H4 (cell line): ENCODE data around the gene CHDH. TPM values are rescaled to one million over a fixed set of nuclear protein-coding genes. Genes with fewer than 3 reads are reported as not detected.

Experiments
- DNase-seq: peaks from one replicate; pipeline ENCODE4 v3.0.0-alpha.2; 2015; ENCODE audit warnings: low spot score
- total RNA-seq: library from RNA; depleted of rRNA; stranded (reverse); fragments of >200 nt; shearing (Covaris generic); gene quantifications from 2 replicates; pipeline ENCODE4 v1.2.3, GENCODE V29; 2014

The CHDH gene
- total RNA-seq, 1 experiment from 2014 or later = 0.02 TPM

DNA sequence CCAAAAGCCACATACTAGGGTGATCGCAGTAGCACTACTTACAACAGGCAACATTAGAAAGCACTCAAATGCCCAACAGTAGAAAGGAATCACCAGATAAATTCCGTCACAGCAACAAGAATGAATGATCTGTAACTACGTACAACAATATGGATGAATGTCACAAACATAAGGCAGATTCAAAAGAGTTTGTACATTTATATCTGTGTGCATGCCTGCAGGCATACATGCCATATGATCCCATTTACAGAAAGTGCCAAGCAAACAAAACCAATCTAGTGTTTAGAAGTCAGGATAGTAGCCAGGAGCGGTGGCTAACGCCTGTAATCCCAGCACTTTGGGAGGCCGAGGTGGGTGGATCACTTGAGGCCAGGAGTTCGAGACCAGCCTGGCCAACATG is 3.7 kb upstream of the CHDH start:
- no peak for DNase-seq

DNA sequence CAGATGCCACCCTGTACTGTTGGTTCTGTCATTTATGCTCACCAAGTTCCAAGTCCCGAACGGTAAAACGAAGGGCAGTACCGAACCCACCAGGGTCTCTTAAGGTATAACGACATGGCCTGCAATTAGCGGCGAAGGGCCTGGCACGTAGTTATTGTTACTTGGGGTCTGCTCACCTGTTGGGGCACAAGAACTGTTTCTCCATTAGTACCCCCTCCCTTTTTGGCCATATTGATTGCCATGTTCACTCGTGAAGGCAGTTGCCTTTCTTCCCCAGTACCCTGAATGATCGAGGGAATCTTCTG is 584 bp upstream of the CHDH start:
- no peak for DNase-seq

DNA sequence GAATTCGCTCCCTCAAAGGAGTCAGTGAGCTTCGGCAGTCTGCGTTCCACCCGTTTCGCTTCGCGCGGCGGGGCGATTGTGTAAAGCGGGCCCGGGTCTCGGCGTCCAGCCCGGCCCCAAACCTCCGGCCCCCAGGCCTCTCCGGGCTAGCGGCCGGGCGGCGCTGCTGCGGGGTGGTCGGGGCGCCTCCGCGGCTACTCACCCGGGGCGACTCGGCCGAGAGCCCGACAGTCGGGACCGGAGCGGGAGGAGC is 412 bp downstream of the CHDH start:
- DNase-seq = no peak

DNA sequence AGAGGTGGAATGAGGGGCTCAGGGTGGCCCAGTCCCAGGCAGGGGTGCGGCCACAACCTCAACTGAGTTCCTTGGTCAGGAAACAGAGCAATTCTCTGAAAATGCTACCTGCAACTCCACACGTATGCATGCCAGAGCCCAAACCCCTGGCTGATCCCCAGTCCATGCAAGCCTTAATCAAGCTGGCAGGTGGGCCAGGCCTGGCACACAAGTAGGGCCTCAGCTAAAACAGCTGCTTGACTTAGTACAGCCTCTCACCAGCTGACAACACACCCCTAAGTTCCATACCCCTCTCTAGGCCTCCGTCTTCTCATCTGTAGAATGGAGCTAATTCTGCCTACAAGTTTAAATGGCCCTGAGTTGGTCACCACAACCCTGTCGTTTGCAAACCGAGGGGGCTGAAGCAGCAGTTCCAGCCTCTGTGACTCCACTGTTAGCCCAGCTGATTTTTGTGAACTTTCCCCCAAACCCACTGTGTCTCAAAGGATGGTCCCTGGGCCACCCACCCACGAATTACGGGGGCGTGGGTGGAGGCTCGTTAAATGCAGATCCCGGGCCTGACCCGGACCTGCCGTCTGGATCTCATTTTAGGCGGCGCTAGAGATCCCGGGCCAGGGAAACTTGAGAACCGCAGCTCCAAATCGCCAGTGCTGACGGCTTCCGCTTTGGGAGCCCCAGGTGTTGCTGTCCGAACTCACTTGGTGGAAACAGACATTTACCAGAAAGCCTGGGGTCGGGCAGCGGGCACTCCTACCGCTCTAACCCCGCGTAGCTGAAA is 927 bp downstream of the CHDH start:
- no peak for DNase-seq

DNA sequence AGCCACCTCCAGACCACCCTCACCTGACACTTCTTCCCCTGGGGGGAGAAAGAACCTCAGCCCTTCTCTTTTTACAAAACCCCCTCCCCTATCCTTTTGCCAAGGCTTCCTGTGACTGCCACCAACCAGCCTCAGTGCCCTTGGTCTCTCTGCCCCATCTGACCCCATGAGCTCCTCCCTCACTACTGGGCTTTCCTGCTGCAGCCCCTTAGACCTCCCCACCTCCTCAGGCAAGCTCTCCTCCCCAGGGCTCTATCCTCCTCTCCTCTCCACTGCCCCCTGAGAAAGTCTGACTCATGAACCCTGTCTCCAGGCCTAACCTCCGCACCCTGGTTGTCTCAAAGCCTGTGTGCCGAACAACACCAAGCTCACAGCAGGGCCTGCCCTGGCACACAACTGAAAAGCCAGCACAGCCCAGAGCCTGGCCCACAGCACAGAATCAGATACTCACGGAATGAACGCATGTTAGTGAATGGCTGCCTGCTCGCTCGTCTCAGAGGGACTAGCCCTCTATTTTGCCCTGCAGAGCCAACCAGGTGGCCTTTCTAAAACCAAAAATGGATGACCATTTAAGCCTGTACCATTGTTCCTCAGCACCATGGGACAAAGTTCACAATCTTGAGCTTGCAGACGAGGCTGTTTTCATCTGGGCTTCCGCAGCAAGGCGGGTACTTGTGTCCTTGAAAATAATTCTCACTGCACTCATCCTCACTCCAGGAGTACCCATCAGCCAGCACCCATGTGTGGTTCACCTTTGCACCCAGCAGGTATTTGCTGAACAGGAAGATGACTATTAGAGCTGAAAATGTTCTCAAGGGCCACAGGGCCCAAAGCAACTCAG is 1.7 kb downstream of the CHDH start:
- no peak for DNase-seq

DNA sequence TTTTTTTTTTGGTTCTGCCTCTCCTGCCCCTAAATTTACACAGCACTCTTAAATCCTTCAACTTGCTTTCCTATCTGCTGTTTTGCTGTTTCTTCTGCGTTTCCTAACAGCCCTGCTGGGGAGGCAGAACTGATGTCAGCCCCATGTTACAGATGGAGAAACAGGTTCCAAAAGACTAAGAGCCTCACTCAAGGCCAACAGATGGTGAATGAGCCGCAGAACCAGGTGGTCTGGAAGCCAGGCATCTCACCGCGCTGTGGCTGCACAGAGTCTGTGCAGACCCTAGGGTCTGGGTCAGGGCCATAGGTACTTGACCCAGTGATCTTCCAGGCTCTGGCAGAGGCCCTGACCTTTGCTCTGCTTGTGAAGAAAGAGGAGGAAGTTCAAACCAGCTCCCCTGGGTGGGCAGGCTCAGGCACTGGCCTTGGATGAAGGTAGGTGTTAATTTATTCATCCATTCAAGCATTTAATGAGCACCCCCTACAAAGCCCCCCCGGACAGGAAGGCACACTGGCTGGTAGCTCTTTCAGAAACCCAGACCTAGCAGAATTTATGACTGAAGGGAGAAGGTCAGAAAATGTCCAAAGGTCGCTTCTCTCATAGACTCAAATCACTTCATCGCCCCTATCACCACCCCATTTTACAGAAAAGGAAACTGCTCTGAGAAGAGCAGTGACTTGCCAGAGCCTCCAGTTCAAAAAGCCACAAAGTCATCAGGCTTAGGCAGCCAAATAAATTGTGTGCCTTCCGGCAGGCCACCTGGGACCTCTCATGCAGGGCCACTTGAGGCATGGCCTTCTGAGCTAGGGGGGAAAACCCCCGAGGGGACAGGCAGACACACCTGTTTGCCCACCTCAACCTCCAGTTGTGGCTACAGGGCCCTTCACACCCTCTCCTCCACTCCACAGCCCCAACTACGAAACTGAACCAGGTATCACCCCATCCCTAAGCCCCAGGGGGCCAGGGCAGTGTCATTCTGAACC is 2.7 kb downstream of the CHDH start:
- no peak for DNase-seq

DNA sequence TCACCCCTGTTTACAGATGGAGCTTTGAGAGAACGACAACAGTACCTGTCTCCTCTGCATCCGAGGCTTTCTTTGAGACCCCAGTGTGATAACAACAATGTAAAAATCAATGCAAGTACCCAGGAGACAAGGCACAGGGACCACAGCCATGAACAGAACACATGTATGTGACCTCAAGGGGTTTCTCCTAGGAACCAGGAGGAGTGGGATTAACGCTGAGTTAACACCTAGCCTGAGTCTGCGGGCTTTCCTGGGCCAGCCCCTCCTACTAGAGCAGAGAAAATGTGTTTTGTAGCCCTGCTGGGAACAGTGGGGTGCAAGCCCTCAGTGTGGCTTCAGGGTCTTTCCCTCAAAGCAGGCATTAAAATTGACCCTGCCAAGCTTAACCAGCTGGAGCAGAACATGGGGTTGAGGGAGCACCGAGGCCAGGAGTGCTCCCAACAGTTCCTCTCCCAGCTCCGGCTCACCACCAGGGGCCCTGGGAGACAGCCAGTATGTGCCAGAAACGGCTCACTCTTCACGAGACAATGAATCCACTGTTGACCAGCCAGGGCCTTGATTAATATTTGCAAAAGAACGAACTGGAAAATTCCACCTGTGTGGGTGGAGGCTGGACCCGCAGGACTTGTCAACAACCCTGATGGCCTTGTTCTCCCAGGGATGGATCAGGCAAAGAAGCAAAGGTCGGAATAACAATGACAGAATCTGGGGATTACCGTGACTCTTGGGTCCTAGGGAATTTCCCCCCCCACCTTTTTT is 3.6 kb downstream of the CHDH start:
- no peak for DNase-seq

DNA sequence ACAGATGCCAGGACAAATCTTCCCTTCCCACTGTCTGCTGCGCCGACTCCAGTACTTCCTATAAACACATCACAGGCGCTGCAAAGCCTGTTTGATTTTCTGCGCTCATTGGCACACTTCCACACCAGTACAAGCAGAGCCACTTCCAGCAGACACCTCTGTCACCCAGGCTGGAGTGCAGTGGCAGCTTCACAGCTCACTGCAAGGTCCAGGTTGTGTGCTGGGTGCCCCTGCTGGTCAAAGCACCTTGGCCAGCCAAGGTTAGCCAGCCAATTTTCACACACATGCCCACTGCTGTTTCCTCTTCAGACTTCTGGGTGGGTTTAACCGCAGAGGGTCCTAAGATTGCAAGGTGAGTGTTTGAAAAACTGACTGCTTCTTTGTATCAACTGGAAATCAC is 4.9 kb downstream of the CHDH start:
- no peak for DNase-seq

DNA sequence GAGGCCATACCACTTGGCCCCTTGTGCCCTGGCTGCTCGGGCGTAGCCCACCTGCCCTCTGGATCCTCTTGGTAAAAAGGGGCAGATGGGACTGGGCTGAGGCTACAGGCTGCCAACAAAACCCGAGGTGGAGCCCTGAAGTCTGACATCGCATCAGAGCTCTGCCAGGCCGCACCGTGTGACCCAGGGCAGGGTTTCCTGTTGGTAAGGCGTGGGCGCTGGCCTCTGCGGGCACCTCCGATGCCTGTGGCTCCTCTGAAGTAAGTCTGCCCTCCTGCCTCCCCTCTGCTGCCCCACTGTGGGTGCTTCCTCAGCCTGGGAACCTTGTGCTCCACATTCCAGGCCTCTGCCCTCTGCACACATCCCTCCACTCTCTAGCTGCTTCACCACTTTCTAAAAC is 8.9 kb downstream of the CHDH start:
- DNase-seq = no peak

DNA sequence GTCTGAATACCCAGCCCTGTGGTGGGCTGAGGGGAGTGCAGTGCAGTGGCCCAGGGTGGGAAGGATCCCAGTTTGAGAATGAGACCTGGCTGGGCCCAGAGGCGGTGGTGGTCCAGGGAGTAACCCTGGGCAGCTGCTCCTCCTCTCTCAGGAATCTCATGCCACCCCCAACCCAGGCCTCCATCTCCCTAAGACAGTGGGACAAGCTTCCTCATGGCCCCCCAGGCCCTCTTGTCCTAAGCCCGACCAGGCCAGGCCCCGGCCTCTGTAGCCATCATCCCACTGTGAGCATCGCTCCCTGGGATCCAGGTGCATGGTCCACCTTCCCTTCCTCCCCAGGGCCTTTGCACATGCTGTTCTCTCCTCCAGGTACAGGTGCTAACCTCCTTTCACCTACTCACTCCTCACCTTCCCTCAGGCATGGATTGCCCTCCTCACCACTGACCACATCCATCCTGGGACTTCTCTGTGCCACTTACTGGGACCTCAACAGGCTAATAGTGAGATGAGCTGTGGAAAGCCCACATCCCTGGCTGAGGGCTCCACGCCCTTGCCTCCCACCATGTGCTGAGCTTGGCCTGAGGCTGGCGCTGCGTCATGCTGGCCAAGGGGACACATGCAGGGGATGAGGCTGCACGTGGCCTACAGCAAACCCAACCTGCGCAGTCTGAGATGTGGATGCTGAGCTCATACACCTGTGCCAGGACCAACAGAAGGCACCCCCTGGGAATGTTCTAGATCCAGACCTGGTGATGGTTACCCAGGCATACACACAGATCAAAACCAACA is 9.9 kb downstream of the CHDH start:
- DNase-seq = no peak

DNA sequence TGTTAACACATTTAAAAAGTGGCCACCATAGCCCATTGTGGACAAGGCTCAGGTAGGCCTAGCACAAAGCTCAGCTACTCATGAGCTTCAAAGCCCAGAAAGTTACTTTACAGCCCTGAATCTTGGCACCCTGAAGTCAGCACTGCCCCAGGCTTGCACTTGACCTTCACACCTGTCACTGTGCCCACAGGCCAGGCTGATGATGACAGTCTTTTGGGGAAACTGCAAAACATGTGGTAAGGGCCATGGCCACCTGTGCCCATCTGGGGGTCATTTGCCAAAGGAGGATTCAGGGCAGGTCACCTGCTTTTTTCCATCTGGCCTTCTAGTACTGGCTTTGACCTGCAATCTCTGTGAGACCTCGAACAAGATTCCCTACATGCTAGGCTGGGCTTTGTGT is 11.0 kb downstream of the CHDH start:
- no peak for DNase-seq

DNA sequence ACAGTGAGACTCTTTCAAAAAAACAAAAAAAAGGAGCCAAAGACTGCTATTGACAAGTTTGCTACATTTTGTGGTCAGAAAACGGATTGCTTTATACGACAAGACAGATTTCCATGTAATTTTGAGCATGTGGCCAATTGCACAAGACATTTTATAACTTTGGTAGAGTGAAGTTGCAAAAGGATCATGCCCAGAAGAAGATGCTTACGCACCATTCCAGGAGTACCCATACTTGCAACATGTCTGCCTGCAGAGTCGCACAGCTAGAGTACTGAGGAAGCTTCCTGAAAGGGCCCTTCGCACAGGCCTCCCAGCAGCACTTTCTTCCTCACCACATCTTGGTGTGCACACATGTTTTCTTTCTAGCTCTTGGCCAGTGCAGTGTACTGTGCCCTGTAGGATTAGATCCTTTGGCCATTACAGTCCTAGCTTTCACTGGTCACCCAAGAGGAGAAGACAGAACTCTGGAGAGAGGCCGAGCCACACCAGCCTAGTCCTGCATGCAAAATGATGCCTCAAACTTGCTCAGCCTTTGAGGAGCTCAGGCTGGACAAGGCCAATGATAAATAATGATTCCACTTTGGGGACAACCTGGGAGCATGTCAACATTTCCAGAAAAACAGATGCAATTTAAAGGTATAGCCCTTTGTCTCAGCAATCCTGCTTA is 11.7 kb downstream of the CHDH start:
- DNase-seq = no peak

DNA sequence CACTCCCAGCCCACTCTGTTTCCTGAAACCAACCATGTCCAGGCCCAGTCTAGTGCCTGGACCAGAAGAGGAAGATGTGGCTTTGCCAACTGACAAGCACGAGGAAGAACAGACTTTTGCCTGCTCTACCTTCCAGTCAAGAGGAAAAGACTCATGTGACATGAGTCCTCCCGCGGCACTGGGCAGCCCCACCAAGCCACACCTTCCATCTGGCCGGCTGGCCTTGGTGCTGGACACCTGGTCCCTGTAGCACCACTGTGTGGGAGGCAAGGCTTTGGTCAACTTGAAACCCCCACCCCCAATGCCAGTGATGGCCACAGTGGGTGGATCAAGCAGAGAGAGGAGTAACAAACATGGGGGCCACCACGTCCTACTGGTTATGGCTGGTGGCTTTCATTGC is 12.5 kb downstream of the CHDH start:
- DNase-seq = no peak

DNA sequence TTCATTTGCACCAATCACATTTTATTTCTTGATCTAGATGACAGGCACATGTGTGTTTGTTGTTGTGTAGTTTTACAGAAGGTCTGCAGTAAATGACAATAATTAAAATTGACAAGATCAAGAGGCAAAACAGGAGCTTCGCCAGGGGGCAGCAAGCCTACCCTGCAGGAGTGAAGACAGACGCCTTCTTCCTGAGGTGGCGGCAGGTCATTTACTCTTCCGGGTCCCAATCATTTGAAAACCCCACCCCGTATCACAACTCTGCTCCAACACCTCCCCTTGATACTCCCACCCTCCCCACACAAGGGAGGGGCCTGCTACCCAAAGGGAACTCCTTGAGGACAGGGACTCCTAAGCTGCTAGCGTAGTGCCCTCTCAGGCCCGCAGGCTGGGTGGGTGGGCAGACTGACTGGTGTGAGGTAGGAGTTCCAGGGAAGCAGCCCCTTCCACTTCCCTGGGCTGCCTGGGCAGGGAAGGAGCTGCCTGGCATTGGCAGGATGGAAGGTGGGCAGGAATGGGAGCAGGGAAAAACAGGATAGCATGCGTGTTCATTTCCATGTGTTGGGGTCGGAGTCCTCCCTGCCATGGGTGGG is 13.1 kb downstream of the CHDH start:
- DNase-seq = no peak

DNA sequence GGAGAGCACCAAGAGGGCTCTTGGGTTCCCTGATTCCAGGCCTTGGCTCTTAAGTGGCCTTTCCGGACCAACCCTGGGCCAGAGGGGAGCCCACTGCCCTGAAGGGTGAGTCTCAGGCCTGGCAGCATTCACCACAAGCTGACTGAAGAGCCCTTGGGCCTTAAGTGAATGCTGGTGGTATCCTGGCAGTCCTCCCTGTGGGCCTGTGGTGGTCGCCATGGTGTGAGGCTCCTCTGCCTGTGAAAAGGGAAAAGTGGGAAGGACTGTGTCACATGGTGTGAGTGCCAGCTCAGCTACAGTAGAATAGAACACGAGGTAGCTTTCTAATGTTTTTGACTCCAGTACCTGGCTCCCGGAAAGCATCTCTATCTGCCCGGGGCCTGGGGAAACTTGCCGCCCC is 15.3 kb downstream of the CHDH start:
- DNase-seq = no peak

DNA sequence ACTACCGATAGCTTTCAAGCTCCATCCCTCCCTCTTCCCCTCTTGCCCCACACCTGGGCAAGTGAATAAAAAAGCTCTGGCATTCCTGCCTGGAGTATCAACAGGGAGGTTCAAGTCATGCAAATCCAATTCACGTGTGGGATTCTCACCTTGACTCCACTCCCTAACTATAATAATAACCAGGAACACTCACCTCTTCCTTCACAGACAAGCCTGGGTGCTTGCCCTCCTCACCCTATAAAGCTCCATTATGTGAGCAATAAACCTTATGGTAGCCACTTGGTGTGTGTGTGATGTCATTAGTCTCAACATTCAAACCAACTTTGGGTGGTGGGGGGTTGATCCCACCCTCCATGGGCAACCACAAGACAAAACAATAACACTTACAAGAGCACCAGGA is 16.6 kb downstream of the CHDH start:
- DNase-seq = no peak

DNA sequence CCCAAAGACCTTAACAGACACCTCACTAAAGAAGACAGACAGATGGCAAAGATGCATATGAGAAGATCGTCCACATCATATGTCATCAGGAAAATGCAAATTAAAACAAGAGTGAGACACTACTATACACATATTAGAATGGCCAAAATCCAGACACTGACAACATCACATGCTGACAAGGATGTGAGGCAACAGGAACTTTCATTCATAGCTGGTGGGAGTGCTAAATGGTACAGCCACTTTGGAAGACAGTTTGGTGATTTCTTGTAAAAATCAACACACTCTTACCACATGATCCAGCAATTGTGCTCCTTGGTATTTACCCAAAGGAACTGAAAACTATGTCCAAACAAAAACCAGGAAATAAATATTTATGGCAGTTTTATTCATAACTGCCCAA is 17.6 kb downstream of the CHDH start:
- DNase-seq = no peak

DNA sequence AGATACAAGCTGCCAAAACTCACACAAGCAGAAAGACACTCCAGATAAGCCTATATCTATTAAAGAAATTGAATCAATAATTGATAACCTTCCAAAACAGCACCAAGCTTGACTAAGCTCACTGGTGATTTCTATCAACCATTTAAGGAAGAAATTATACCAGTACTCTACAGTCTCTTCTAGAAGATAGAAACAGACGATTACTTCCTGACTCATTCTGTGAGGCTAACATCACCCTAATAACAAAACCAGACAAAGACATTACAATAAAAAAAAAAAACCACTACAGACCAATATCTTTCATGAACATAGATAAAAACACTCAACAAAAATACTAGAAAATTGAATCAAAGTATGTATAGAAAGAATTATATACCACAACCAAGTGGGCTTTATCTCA is 20.2 kb downstream of the CHDH start:
- DNase-seq = no peak

DNA sequence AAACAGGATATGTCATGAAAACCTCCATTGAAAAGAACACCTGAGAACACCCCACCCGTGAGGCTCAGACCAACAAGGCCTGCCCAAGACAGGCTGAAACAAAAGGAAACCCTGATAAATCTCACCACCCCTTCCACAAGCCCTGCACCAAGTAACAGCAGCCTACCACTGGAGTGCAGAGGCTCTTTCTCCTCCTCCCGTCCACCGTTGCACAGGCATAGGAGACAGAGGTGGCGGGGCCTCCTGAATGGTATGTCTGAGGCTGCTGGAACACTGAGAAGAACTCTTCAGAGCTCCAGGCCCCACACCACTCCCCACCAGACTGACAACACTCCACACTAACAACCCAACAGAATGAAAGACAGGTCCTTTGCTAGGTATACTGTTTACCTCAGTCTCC is 21.4 kb downstream of the CHDH start:
- DNase-seq = no peak
